ENCODE results near the gene PSAPL1.

Gene PSAPL1
- total RNA-seq = 0 reads per million in 4 experiments

GRCh38 chr4:7434766-7435150 lies at the start of gene PSAPL1:
Gene PSAPL1, minus strand, starts transcription at chr4:7434930. Its CDS starts 51 bp downstream, at chr4:7434879.
- no peak for DNase-seq

DNA sequence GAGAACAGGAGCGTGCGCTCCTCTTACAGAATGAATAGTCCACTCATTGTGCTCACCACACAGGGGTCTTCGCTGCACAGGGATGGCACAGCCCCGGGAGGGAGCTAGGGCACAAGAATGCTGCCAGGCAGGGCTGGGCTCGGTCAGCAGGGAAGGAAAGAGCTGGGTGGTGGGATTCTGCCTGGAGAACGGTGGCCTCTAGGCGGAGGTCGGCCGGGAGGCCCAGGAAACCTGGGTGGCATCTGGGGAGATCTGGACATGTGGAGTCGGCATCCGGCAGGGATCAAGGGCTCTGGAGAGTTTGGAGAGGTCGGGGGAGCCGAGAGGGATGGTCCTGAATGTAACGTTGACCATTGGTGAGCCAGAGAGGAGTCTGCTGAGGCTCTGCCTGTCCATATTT lies 46.5 kb upstream of the PSAPL1 start:
- no peak for DNase-seq

GRCh38 chr4:7480423-7480822 lies 45.7 kb upstream of the PSAPL1 start:
- no peak for DNase-seq

- no peak for DNase-seq
Observed at GRCh38 chr4:7478665-7479064, 43.9 kb upstream of the PSAPL1 start.

GRCh38 chr4:7477695-7478094 lies 43.0 kb upstream of the PSAPL1 start:
- no peak for DNase-seq

- DNase-seq = no peak
Observed at GRCh38 chr4:7476820-7477219, 42.1 kb upstream of the PSAPL1 start.

DNA sequence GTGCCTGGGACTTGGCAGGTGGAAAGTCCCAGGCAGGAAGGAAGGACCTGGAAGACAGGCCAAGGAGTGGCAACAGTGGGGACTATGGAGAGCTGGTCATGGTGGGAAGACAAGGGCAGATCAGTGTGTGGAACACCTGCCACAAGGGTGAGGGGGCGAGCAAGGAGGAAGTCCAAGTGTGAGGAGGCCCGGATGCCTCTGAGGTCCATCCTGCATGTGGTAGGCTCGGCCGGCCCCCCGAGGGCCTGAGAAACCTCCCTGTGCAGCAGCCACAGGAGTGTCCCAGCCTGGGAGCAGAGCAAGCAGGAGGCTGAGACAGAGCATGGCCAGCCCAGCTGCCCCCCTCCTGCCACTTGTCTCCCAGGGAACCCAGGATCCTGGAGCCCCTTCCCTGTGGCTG lies 40.5 kb upstream of the PSAPL1 start:
- DNase-seq = no peak

- no peak for DNase-seq
Observed at GRCh38 chr4:7474320-7474719, 39.6 kb upstream of the PSAPL1 start.

GRCh38 chr4:7473081-7473480 lies 38.4 kb upstream of the PSAPL1 start:
- no peak for DNase-seq

DNA sequence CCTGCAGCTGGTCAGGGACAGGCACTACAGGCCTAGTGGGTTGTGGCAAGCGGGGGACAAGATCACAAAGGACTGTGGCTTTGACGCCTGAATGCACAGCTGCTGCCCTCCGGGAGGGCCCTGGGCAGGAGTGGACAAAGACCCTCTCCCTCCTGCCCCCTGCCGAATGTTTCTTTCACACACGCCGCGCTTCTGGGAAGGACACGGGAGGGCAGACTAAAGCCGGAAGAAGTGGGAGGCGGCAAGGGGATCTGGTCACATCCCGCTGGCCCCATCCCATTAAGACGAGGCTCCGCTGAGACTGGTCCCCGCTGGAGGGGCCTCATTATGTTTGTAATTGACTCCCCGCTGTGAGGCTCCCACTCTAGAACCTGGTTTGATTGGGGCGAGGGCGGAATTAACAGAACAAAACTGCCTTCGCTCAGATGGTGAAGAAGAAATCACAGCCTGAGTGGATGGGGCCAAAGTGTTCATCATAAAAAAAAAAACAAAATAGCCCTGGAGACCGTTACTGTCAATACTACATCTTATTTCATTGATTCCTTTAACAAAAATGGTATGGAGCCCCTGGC lies 37.8 kb upstream of the PSAPL1 start:
- no peak for DNase-seq

DNA sequence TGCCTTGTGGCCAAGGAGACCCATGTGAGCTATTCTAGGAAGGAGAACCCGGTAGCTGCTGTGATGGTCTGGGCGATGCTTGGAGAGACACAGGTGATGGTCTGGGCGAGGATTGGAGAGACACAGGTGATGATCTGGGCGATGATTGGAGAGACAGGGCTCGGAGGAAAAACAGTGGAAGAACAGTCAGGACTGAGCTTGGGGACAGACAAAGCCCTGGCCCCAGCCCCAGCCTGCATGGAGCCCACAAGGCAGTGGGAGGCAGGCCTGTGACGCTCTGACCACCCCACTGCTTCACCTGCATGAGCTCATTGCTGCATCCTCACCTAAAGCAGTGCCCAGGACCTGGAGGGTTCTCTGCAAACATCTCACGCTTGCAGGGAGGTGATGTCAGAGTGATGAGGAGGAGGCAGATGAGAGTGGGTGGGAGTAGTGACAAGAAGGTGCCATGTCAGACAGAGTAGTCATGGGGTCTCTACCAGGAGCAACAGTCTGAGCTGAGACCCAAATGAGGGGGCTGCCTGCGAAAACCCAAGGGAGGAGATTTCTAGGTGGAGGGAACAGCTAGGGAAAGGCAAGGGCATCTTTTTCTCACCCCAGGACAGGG lies 35.9 kb upstream of the PSAPL1 start:
- no peak for DNase-seq

DNA sequence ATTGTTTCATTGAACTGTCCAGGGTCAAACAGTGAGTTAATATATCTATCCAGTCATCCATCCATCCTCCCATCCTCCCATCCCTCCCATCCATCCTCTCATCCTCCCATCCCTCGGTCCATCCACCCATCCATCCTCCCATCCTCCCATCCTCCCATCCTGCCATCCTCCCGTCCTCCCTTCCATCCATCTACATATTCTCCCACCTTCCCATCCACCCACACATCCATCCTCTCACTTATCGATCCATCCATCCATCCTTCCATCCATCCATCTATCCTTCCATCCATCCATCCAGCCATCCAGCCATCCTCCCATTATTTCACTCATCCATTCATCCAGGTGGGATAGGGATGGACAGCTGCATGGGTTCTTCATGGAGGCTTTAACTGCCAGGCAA lies 35.4 kb upstream of the PSAPL1 start:
- no peak for DNase-seq

DNA sequence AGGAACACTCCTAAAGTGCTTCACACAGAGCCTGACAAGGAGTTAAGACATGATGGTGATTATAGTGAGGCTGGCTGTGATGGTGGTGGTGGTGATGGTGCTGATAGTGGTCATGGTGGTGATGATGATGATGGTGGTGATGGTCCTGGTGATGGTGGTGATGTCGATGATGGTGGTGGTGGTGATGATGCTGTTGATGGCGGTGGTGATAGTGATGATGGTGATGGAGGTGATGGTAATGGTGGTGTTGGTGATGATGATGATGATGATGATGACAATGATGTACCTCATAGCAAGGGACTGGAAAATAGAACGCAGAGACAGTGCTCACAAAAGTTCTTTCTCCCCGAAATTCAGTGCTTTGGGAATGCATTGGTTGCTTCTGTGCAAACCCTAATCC lies 34.3 kb upstream of the PSAPL1 start:
- DNase-seq = no peak

- no peak for DNase-seq
Observed at GRCh38 chr4:7467471-7467870, 32.7 kb upstream of the PSAPL1 start.

GRCh38 chr4:7466904-7467303 lies 32.2 kb upstream of the PSAPL1 start:
- no peak for DNase-seq

GRCh38 chr4:7466215-7466614 lies 31.5 kb upstream of the PSAPL1 start:
- no peak for DNase-seq

DNA sequence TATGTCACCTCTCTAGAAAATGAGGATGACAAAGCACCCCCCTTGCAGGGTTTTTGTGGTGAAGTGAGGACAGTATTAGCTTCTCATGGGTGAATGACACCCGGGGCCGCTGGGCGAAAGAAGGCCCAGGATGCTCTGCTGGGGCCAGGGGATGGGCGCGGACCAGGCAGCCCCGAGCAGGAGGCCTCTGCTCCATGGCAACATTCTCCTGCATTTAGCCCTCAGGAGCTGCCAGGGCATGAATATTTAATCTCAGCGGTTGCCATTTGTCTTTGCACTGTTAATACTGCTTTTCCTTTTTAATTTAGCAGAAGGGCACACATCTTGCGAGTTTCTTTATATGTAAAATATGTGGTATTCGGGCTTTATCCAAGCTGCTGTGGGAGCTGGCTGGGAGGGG lies 30.3 kb upstream of the PSAPL1 start:
- DNase-seq = no peak

DNA sequence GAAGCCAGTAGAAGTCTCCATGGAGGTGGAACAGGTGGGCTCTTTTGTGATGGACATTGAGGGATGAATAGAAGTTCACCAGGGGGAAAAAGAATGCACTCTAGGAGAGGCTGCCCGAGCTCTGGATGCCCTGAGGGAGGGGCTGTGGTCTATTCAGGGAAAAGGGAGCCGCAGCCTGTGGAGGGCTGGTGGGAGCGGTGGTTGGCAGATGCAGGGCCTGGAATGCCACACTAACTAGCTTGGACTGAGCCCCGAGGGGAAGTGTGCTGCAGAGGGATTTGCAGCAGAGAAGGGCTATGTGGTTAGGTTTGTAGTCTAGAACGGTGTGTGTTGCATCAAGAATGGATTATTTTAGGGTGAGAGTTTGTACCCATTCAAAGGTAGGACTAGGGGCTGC lies 29.5 kb upstream of the PSAPL1 start:
- no peak for DNase-seq

GRCh38 chr4:7463566-7464258 lies 29.0 kb upstream of the PSAPL1 start:
- no peak for DNase-seq

DNA sequence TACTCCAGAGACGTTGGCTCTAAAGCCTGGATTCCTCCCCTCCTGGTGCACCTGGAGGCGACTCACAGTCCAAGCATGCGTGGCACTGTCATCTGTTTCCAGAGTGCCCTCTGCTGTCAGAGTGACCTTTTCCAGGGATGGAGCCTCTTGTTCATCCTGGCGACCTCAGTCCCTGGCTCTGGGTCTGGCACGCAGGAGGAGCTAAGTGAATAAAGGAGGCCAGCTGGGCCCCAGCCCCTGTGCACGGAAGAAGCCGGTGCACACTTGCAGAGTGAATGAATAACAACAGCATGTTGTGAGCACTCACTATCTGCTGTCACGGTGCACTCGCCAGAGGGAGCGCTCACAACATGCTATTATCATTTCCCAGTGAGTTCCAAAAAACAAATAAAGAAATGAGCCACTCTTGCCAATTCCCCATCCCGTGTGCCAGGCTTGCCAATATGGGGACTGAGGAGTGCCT lies 27.8 kb upstream of the PSAPL1 start:
- no peak for DNase-seq

GRCh38 chr4:7461230-7461629 lies 26.5 kb upstream of the PSAPL1 start:
- no peak for DNase-seq

DNA sequence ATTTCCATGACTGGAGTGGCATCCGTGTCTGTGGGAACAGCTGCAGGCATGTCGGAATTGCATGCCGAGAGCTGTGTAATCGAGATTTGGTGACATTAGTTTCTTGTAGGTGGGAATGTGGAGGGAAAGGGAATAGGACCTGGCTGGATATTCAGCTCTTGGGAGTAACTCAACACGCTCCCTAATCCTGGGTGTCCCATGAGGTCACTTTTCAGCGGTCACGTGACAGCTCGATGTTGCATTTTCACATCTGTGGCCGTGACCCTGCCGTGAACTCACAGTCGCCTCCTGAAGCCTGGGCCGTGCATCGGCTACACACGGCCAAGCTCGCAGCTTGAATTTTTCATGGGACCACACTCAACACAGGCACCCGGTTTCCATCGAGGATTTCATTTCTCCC lies 25.8 kb upstream of the PSAPL1 start:
- no peak for DNase-seq

- no peak for DNase-seq
Observed at GRCh38 chr4:7459471-7459870, 24.7 kb upstream of the PSAPL1 start.

GRCh38 chr4:7458477-7458876 lies 23.7 kb upstream of the PSAPL1 start:
- DNase-seq = no peak

DNA sequence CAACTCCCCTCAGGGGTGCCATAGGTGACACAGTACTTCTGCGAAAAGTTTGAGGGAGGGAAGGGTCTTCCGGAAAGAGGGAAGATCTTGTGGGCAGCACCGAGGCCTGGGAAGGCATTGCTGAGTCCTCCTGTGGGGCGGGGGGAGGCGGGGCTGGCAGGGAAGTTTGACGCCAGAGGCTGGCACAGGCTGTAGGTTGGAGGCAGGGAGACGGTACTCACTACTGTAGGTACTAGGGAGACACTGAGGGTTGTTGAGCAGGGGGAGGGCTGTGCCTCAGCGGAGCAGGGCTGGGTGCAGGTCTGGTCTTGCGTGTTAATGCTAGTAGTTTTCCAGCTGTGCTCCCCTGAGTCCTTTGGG lies 23.3 kb upstream of the PSAPL1 start:
- no peak for DNase-seq

Data from effector CD8-positive, alpha-beta T cell (primary cell).